A549 (cell line): ENCODE data around the gene MAD1L1. TPM values are rescaled to one million over a fixed set of nuclear protein-coding genes. Genes with fewer than 3 reads are reported as not detected.

Source experiments
- ATAC-seq, 2 experiments: fragments of 200-7000 bp in 1 of 2; fragments of >200 bp in 1 of 2; cut with Nextera tagmentation in 1 of 2; cut with Tn5 transposase in 1 of 2; 3 replicates each; pipeline versions ENCODE4 v1.8.0 to v1.9.1; 2018 to 2020; ENCODE audit warnings: mild to moderate bottlenecking in 1 of 2, moderate library complexity in 1 of 2
- CTCF ChIA-PET: fragments of 300-600 bp; sonication (Branson Sonifier 250); formaldehyde crosslinking; extraction: SDS; loops from one replicate; lab custom pipeline; 2021; ENCODE audit warnings: antibody characterized with exemption, inconsistent platforms; lab: Yijun Ruan, JAX
- POLR2A ChIA-PET: fragments of 350-600 bp; formaldehyde crosslinking; extraction: SDS; loops from one replicate; lab custom pipeline; 2021; ENCODE audit warnings: antibody characterized with exemption, inconsistent platforms; lab: Yijun Ruan, JAX
- DNase-seq, 2 experiments: peaks; one replicate each; pipeline versions ENCODE4 v3.0.0 to v3.0.0-alpha.2; 2011 to 2016; ENCODE audit warnings: low read depth in 1 of 2, low spot score in 1 of 2
- FAIRE-seq: peaks from 2 replicates; lab custom pipeline; 2011; peaks lifted over from hg19 to GRCh38; lab: Jason Lieb, UNC
- H3K27ac ChIP-seq, 2 experiments: fragments of >200 bp; sonication (Bioruptor Twin); formaldehyde crosslinking; 3 replicates each; pipeline ENCODE4 v1.5.1; 2016 to 2017
- H3K4me1 ChIP-seq: fragments of >200 bp; sonication (Bioruptor Twin); formaldehyde crosslinking; 3 replicates; pipeline ENCODE4 v1.6.1; 2016
- H3K4me2 ChIP-seq: fragments of >200 bp; sonication (Bioruptor Twin); formaldehyde crosslinking; 3 replicates; pipeline ENCODE4 v1.6.1; 2016
- H3K4me3 ChIP-seq: fragments of >200 bp; sonication (Bioruptor Twin); formaldehyde crosslinking; 3 replicates; pipeline ENCODE4 v1.5.1; 2016
- H3K9me3 ChIP-seq: fragments of >200 bp; sonication (Bioruptor Twin); formaldehyde crosslinking; 3 replicates; pipeline ENCODE4 v1.6.1; 2016
- CBX2 ChIP-seq: fragments of 200-600 bp; sonication (generic); IDR thresholded peaks from 2 replicates; pipeline ENCODE4 v1.6.1; 2016; ENCODE audit warnings: low read depth, mild to moderate bottlenecking, borderline replicate concordance
- CEBPB ChIP-seq, 2 experiments: fragments of >200 bp in 1 of 2; sonication (Bioruptor Twin) in 1 of 2; formaldehyde crosslinking in 1 of 2; IDR thresholded peaks; 2 replicates each; pipeline ENCODE4 v1.6.1; 2012 to 2016
- CHD2 ChIP-seq: fragments of 150-350 bp; IDR thresholded peaks from 2 replicates; pipeline ENCODE4 v1.6.1; 2014; ENCODE audit warnings: low read length; ENCODE audit not compliant: partially characterized antibody
- CHD4 ChIP-seq: fragments of 200-600 bp; sonication (generic); IDR thresholded peaks from 2 replicates; pipeline ENCODE4 v1.6.1; 2016; ENCODE audit warnings: antibody characterized with exemption, mild to moderate bottlenecking, borderline replicate concordance
- EHMT2 ChIP-seq: fragments of 200-600 bp; sonication (generic); IDR thresholded peaks from 2 replicates; pipeline ENCODE4 v1.6.1; 2016; ENCODE audit warnings: antibody characterized with exemption, low read depth, mild to moderate bottlenecking, moderate library complexity
- EP300 ChIP-seq, 2 experiments: fragments of >200 bp; sonication (Bioruptor Twin); formaldehyde crosslinking; IDR thresholded peaks; 2 replicates in 1 of 2; 3 replicates in 1 of 2; pipeline ENCODE4 v1.6.1; 2016 to 2017
- ESRRA ChIP-seq: fragments of 150-350 bp; IDR thresholded peaks from 2 replicates; pipeline ENCODE4 v1.6.1; 2014; ENCODE audit warnings: mild to moderate bottlenecking, low read length, borderline replicate concordance
- FOXS1 ChIP-seq: fragments of 250-450 bp; sonication (Bioruptor Pico); IDR thresholded peaks from 2 replicates; pipeline ENCODE4 v1.5.0; 2020; ENCODE audit warnings: mild to moderate bottlenecking, moderate library complexity
- GATA3 ChIP-seq: IDR thresholded peaks from 2 replicates; pipeline ENCODE4 v1.6.1; 2012; ENCODE audit warnings: borderline replicate concordance
- HES2 ChIP-seq: fragments of >200 bp; sonication (Bioruptor Twin); formaldehyde crosslinking; IDR thresholded peaks from 2 replicates; pipeline ENCODE4 v1.6.1; 2016
- HEYL ChIP-seq: fragments of 250-450 bp; sonication (Bioruptor Pico); IDR thresholded peaks from 2 replicates; pipeline ENCODE4 v1.8.0; 2021; ENCODE audit warnings: mild to moderate bottlenecking, moderate library complexity
- HMGXB4 ChIP-seq: fragments of 250-450 bp; sonication (Bioruptor Pico); IDR thresholded peaks from 2 replicates; pipeline ENCODE4 v1.5.0; 2021; ENCODE audit warnings: mild to moderate bottlenecking, moderate library complexity, borderline replicate concordance
- HOXA7 ChIP-seq: fragments of 250-450 bp; sonication (Bioruptor Pico); IDR thresholded peaks from 2 replicates; pipeline ENCODE4 v1.5.0; 2020; ENCODE audit warnings: mild to moderate bottlenecking, moderate library complexity
- HOXB13 ChIP-seq: fragments of 250-450 bp; sonication (Bioruptor Pico); IDR thresholded peaks from 2 replicates; pipeline ENCODE4 v1.5.0; 2020; ENCODE audit warnings: low read depth, mild to moderate bottlenecking, moderate library complexity
- JUN ChIP-seq, 2 experiments: fragments of >200 bp; sonication (Bioruptor Twin); formaldehyde crosslinking; IDR thresholded peaks; 2 replicates in 1 of 2; 3 replicates in 1 of 2; pipeline ENCODE4 v1.6.1; 2016 to 2017
- KDM1A ChIP-seq: fragments of 200-600 bp; sonication (generic); IDR thresholded peaks from 2 replicates; pipeline ENCODE4 v1.6.1; 2016; ENCODE audit warnings: low read depth, mild to moderate bottlenecking
- KDM5A ChIP-seq: fragments of 200-600 bp; sonication (generic); IDR thresholded peaks from 2 replicates; pipeline ENCODE4 v1.6.1; 2016; ENCODE audit warnings: antibody characterized with exemption, mild to moderate bottlenecking
- POLR2A ChIP-seq: IDR thresholded peaks from 2 replicates; pipeline ENCODE4 v1.6.1; 2012; ENCODE audit warnings: mild to moderate bottlenecking, low read length
- POLR2AphosphoS2 ChIP-seq: conservative IDR thresholded peaks from 2 replicates; pipeline ENCODE4 v1.6.1; 2012; ENCODE audit warnings: low read length, improper control_type of control experiment, inconsistent platforms
- RAD21 ChIP-seq, 2 experiments: fragments of >200 bp in 1 of 2; sonication (Bioruptor Twin) in 1 of 2; formaldehyde crosslinking in 1 of 2; IDR thresholded peaks in 1 of 2; conservative IDR thresholded peaks in 1 of 2; 2 replicates in 1 of 2; 3 replicates in 1 of 2; pipeline ENCODE4 v1.6.1; 2012 to 2018; ENCODE audit warnings: inconsistent platforms in 1 of 2
- RARB ChIP-seq: fragments of 250-450 bp; sonication (Bioruptor Pico); IDR thresholded peaks from 2 replicates; pipeline ENCODE4 v1.8.0; 2021; ENCODE audit warnings: mild to moderate bottlenecking, moderate library complexity
- SREBF2 ChIP-seq: fragments of 450-650 bp; IDR thresholded peaks from 2 replicates; pipeline ENCODE4 v1.6.1; 2014; ENCODE audit warnings: mild to moderate bottlenecking, moderate library complexity
- TFCP2L1 ChIP-seq: fragments of 250-450 bp; sonication (Bioruptor Pico); IDR thresholded peaks from 2 replicates; pipeline ENCODE4 v1.5.0; 2021; ENCODE audit warnings: mild to moderate bottlenecking
- ZFP36 ChIP-seq: fragments of 450-650 bp; IDR thresholded peaks from 2 replicates; pipeline ENCODE4 v1.6.1; 2014; ENCODE audit warnings: borderline replicate concordance; ENCODE audit not compliant: partially characterized antibody
- WGBS: methylation state at CpG from one replicate; pipeline ENCODE4 v1.1.6; 2017; ENCODE audit errors: missing lambda C conversion rate; 5-methylcytosine and 5-hydroxymethylcytosine counted together
- polyA plus RNA-seq, 4 experiments: library from polyadenylated mRNA; depleted of rRNA in 3 of 4; stranded (reverse); fragments of >200 nt; fragmentation: RNase III in 1 of 4; extraction: RNeasy Plus Mini Kit Qiagen cat#74134 plus additional on column Dnase treatment in 1 of 4; gene quantifications; 2 replicates in 3 of 4; 3 replicates in 1 of 4; pipeline ENCODE4 v1.2.3, GENCODE V29; 2011 to 2017
- TF ChIP-seq, protein P1 (sequence below): IDR thresholded peaks from 2 replicates; pipeline ENCODE4 v1.6.1; 2012; ENCODE audit warnings: low read depth, borderline replicate concordance
- TF ChIP-seq, protein P2 (sequence below): fragments of >200 bp; sonication (Bioruptor Twin); formaldehyde crosslinking; IDR thresholded peaks from 3 replicates; pipeline ENCODE4 v1.5.1; 2016

Gene MAD1L1
- polyA plus RNA-seq, 2 of the 4 experiments (the other 2 are of a cell fraction): 13.6 to 16.6 TPM

DNA sequence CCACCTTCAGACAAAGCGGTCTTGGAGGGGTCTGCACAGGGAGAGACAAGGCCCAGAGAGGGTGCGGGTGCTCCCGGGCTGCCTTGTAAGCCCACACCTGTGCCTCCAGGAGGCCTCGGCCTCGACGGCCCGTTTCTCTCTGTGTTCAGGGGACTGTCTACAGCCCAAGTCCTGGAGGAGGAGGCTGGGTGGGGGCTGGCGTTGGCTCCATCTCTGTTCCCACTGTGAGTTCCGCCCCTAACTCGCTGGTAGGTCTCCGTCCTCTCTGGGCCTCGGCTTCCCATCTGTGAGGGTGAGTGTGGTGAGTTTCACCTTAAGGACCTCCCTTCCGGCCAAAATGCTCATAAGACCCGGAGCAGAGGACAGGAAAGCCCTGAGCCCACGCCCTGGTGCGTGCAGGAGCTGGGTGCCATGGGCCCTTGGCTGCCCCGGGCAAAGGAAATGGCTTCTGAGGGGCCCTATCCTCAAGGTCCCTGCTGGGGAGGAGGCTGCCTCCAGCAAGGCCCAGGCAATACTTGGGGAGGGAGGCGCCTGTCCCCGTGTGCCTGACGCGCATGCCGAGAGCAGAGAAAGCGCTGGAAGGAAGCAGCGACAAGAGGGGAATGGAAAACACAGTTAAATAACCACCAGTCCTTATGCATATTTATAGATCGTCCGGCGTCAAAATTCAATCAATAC is 285.8 kb downstream of the MAD1L1 start (continued):
- TF ChIP-seq EP300 (IDR thresholded peaks at IDR 0.05) (no peak), CHD4 (no peak), RAD21 (conservative IDR thresholded peaks at IDR 0.05 in 1 of 2, IDR thresholded peaks at IDR 0.05 in 1 of 2) (no peak), ESRRA (no peak), POLR2AphosphoS2 (no peak)

DNA sequence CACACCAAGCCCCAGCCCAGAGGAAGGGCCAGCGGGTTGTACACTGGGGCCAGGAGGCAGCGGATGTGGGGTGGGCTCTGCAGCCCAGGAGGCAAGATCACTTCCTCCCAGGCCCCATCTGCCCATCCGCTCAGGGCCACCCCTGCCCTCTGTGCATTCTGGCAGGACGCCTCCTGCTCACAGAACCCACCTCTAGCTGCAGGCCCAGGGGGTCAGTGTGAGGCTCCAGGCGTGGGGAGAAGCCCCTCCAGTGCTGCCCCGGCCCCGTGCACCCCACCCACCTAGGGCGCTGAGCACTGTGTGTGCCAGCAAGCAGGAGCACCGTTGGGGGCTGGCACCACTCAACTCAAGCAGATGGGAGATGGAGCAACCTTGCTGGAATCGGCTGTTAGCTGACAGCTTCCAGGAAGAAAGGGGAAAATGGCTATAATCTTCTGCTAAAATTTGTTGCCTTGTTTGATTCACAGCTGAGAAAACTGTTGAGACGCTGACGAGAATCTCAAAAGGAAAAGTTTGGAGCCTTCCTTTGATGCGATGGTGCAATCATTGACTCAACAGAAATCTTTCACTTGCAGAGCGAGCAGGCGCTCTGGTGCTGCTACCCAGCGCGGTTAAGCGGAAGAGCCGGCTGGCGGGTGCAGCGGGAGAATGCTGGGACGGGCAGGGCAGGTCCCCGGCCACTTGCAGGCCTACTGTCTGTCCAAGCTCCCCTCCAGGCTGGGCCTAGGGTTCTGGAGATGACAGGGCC is 286.5 kb downstream of the MAD1L1 start:
- no peak for DNase-seq
- no peak for FAIRE-seq
- no peak for ATAC-seq
- no peak overlapping the region for H3K27ac ChIP-seq
- CTCF ChIA-PET: no interaction called here
- no peak overlapping the region for H3K4me3 ChIP-seq
- TF ChIP-seq, protein P1, sequence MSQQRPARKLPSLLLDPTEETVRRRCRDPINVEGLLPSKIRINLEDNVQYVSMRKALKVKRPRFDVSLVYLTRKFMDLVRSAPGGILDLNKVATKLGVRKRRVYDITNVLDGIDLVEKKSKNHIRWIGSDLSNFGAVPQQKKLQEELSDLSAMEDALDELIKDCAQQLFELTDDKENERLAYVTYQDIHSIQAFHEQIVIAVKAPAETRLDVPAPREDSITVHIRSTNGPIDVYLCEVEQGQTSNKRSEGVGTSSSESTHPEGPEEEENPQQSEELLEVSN: no peak
- TF ChIP-seq CHD4 (no peak), JUN (IDR thresholded peaks at IDR 0.05) (no peak), TFCP2L1 (CRISPR knock-in tag) (no peak), KDM1A (no peak), SREBF2 (no peak), HMGXB4 (CRISPR knock-in tag) (no peak), FOXS1 (no peak), RARB (no peak), HES2 (no peak), CBX2 (no peak), CEBPB (IDR thresholded peaks at IDR 0.05) (no peak), KDM5A (no peak), HEYL (CRISPR knock-in tag) (no peak), POLR2A (no peak), GATA3 (no peak)
- TF ChIP-seq, protein P2, sequence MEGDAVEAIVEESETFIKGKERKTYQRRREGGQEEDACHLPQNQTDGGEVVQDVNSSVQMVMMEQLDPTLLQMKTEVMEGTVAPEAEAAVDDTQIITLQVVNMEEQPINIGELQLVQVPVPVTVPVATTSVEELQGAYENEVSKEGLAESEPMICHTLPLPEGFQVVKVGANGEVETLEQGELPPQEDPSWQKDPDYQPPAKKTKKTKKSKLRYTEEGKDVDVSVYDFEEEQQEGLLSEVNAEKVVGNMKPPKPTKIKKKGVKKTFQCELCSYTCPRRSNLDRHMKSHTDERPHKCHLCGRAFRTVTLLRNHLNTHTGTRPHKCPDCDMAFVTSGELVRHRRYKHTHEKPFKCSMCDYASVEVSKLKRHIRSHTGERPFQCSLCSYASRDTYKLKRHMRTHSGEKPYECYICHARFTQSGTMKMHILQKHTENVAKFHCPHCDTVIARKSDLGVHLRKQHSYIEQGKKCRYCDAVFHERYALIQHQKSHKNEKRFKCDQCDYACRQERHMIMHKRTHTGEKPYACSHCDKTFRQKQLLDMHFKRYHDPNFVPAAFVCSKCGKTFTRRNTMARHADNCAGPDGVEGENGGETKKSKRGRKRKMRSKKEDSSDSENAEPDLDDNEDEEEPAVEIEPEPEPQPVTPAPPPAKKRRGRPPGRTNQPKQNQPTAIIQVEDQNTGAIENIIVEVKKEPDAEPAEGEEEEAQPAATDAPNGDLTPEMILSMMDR: no peak
- TF ChIP-seq, all 56 proteins: peak for 0
- POLR2A ChIA-PET: no interaction called here
- Histone ChIP-seq H3K4me1 (no peaks in the 10 kb centered on the region), H3K9me3 (no peaks in the 10 kb centered on the region), H3K4me2 (no peak overlapping the region)
- WGBS: 88% methylated on average over 18 of the region's 23 CpGs

- WGBS: 73% methylated on average over 11 of the region's 14 CpGs
- no peak for TF ChIP-seq KDM1A
- no peak for TF ChIP-seq CBX2
- TF ChIP-seq HOXA7: no peak
- no peak for TF ChIP-seq HES2
- no peak for TF ChIP-seq TFCP2L1 (CRISPR knock-in tag)
- TF ChIP-seq ZFP36: no peak
- no peak for TF ChIP-seq RARB
- TF ChIP-seq HOXB13 (CRISPR knock-in tag): no peak
- no peak for TF ChIP-seq CHD2
- TF ChIP-seq EHMT2: no peak
- no peak for TF ChIP-seq EP300 (IDR thresholded peaks at IDR 0.05)
- ChIA-PET POLR2A (no interaction called here), CTCF (no interaction called here)
- H3K27ac ChIP-seq: no peak overlapping the region
- no peaks in the 10 kb centered on the region for H3K9me3 ChIP-seq
- no peak overlapping the region for H3K4me2 ChIP-seq
- FAIRE-seq (no peak), DNase-seq (no peak), ATAC-seq (no peak)
- no peak overlapping the region for H3K4me3 ChIP-seq
- H3K4me1 ChIP-seq: no peaks in the 10 kb centered on the region
Observed at GRCh38 chr7:1945558-1945957, 287.2 kb downstream of the MAD1L1 start.
